Adrenal gland (tissue), 5 donors: ENCODE results near the gene EXOC3.

ENCODE experiments used
- POLR2A ChIP-seq, 2 donors: fragments of 450-650 bp; IDR thresholded peaks; one replicate each; pipeline ENCODE4 v1.6.1; 2017; ENCODE audit warnings: antibody characterized with exemption in 2 of 2, mild to moderate bottlenecking in 2 of 2, moderate library complexity in 1 of 2
- TF ChIP-seq, protein P1 (sequence below), 6 experiments: fragments of 450-650 bp in 4 of 6; fragments of 200-600 bp in 2 of 6; sonication (generic) in 1 of 6; IDR thresholded peaks; 1 replicate in 5 of 6; 2 replicates in 1 of 6; pipeline versions ENCODE4 v1.5.1 to v1.8.0; 2016 to 2021; ENCODE audit warnings: antibody characterized with exemption in 6 of 6, mild to moderate bottlenecking in 2 of 6, moderate library complexity in 1 of 6
- donor health status: DM: no; HTN: no; CAD: no.

DNA sequence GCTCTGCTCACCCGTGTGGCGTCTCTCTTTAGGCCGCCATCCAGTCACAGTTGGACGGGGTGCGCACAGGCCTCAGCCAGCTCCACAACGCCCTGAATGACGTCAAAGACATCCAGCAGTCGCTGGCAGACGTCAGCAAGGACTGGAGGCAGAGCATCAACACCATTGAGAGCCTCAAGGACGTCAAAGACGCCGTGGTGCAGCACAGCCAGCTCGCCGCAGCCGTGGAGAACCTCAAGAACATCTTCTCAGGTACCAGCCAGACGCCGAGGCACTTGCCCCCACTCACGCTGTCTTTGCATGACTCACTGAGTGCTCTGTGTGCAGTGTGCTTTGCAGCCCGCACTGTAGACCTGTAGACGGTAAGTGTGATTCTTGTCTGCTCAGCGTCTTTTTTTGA lies 4.5 kb downstream of the EXOC3 start:
- TF ChIP-seq, protein P1, sequence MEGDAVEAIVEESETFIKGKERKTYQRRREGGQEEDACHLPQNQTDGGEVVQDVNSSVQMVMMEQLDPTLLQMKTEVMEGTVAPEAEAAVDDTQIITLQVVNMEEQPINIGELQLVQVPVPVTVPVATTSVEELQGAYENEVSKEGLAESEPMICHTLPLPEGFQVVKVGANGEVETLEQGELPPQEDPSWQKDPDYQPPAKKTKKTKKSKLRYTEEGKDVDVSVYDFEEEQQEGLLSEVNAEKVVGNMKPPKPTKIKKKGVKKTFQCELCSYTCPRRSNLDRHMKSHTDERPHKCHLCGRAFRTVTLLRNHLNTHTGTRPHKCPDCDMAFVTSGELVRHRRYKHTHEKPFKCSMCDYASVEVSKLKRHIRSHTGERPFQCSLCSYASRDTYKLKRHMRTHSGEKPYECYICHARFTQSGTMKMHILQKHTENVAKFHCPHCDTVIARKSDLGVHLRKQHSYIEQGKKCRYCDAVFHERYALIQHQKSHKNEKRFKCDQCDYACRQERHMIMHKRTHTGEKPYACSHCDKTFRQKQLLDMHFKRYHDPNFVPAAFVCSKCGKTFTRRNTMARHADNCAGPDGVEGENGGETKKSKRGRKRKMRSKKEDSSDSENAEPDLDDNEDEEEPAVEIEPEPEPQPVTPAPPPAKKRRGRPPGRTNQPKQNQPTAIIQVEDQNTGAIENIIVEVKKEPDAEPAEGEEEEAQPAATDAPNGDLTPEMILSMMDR (IDR thresholded peaks at IDR 0.05) = no peak
- no peak for TF ChIP-seq POLR2A (IDR thresholded peaks at IDR 0.05)
